D341Med (cell line): ENCODE results near the gene CDC5L.

Source experiments
- DNase-seq: peaks from one replicate; pipeline ENCODE4 v3.0.0; 2012; ENCODE audit warnings: low spot score

The CDC5L gene

DNA sequence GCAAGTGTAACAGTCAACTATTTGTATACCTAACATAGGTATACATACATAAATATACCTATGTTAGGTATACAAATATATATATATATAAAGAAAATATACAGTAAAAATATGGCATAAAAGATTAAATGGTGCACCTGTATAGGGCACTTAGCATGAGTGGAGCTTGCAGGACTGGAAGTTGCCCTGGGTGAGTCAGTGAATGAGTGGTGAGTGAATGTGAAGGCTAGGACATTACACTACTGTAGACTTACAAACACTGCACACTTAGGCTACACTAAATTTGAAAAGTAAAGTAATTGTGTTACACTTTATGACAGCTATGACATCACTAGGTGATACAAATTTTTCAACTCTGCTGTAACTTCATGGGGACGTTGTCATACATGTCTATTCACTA is 65.6 kb downstream of the CDC5L start:
- no peak for DNase-seq

DNA sequence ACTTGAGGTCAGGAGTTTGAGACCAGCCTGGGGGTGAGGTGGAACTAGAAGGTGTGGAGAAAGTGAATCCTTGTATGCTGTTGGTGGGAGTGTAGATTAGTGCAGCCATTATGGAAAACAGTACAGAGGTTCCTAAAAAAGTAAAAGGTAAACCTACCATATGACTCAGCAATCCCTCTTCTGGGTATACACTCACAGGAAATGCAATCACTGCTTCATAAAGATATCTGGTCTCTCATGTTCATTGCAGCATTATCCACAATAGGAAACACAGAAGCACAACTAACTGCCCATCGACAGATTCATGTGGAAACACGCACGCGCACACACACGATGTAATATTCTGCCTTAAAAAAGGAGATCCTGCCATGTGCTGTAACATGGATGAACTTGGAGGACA is 66.7 kb downstream of the CDC5L start:
- DNase-seq: no peak

DNA sequence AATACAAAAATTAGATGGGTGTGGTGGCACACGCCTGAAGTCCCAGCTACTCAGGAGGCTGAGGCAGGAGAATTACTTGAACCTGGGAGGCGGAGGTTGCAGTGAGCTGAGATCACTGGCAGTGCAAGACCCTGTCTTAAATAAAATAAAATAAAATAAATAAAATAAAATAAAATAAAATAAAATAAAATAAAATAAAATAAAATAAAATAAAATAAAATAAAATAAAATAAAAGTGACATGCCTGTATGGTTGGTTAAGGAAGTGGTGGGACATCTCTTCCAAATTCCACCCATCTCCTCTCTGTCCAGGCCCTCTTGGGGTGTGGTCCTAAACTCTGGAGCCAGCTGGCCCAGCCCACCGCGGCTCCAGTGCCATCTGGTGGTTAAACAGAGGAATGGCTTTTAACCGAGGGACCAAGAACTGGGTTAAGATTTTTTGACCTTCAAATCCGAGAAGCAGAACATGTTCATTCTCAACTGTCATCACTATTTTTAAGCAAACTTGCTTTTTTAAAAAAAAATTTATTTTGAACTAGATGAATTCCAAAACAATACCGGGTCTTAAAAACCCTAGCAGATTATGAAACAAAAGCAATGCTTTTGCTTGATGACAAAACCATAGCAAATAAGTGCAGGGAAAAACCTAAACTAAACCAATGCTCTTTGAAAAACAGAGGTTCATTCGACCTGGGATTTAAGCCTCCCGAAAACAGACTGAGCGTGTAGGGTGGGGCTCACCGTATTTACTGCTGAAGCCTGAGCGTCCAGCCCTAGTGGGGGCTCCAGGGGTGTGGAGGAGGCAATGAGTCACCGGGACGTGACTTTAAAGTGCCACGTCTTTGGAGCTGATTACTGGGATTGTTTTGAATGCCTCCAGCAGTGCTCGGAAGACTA is 68.8 kb downstream of the CDC5L start:
- peak; percentile 86 for DNase-seq

DNA sequence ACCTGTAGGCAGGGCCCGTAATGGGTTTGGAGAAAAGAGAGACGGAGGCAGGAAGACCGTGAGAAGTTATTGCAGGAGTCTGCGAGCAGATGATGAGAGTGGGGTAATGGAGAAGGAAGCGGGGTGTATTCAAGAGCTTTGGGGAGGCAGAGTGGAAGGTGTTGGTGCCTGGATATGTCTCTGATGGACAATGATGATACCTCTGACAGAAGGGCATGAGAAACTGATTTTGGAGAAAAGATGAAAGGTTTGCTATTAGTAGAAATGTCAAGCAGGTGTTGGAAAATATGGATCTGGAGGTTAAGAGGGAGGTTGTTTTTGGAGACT is 69.4 kb downstream of the CDC5L start:
- no peak for DNase-seq

- DNase-seq: no peak
Observed at GRCh38 chr6:44457596-44457995, 70.1 kb downstream of the CDC5L start.

GRCh38 chr6:44458551-44458950 is 71.0 kb downstream of the CDC5L start:
- DNase-seq: no peak

DNA sequence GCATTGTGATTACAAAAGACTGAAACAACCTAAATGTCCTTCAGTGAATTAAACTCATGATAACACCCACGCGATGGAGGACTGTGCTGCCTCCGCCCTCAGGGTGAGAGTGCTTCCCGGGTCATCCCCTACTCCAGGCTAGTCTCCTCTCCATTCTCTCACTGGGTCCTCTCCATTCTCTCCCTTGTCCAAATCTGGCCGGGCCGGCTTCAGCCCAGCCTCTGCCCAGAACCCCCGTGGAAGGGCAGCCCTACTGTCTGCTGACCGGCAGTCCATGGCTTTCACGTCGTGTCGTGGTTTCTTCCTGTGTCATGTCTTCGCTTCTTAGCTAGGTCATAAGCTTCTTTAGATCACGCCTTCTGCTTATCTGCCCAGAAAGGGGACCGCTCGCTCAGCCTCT is 74.8 kb downstream of the CDC5L start:
- DNase-seq: no peak

DNA sequence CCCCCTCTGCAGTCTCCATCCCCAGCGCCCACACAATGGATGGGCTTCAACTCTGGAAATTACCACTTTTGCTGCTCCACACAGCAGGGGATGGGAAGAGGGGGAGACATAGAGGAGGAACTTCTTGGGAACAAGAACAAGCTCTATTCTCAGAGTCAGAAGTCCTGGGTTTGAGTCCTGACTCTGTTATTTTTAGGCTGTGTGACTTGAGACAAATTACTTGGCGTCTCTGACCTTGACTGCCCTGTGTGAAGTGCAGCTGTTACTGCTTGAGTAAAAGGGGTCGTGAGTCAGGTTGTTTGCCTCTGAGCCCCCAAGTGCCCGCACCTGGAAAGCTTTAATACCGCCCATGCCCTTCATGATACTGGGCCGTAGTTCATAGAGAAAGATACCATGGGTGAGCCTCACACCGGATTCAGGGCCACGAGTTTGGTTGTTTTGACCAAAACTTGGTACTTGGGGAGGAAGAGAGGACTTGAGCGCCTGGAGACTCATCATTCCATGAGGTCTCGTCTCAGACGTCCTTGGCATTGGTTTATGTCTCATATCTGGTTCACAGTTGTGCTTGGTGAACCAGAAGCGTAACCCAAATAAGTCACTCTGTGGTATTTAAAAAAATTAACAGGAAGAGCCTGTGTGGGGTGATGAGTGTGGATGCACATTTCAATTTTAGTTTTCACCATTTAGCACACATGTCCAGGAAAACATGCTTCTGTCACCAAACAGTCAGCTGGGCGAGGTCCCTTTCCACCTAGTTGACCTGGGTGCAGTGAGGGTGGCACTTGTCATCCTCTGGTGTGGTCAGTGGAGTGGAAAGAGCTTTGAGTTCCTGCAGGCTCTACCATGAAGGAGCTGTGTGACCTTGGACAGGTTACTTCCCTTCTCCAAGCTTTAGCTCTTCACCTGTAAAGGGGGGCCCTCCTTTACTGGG is 75.6 kb downstream of the CDC5L start:
- no peak for DNase-seq

DNA sequence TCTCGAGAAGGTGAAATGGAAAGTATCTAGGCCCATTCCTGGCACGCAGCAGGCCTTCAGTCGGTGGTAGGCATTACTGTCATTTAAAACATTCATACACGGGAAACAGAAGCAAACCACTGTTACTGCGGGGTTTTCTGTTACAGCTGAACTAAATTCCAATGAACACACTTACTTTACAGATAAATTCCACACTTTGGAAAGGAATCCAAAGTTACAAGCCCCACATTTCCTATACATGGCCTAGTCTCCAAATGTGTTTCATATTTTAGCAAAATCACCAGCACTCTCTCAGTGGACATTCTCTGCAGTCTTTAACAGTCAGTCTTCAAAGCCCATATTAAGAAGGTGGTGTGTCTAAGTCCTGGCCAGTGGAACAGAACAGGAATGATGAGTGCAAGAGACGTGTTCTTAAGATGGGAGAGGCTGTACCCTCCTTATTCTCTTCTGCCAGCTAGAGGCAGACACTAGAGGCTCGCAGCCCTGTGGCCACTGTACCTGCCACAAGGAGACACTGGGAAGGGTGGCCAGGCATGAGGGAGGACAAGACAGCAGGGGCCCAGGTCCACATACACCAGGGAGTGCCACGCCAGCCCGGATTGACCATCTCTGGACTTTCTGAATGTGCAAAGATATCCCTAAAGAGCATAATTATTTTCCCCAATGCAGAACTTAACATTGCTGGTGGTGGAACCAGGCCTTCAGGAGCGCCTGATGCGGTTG is 76.4 kb downstream of the CDC5L start:
- no peak for DNase-seq

DNA sequence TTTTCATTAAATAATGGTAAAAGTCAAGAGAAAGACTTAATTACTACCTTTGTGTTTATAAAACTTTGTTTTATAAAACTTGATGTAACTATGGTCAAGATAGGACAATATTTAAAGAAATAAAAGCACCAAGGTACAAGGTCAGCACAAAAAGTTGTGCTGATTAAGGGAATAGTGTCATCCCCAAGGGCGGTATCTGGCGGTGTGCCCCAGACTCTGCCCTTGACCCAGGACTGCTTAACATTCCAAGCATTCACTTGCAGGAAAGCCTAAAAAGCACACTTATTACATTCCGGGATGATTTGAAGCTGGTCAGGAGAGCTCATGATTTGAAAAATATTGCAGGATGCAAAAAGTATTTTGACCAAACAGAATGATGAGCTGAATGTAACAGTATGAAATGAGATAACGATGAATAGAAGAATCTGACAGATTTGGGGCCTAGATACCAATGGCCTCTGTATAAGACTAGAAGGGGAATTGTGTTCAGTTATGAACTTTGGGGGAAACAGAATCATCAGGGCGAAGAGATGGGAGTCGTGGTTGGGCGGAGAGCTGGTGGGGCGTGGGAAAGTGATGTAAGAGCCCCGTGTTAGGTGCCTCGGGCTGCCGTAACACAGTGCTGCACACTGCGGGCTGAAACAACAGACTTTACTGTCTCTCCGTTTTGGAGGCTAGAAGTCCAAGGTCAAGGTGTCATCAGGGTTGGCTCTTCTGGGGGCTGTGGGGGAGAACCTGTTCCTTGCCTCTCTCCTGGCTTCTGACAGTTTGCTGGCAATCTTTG is 77.2 kb downstream of the CDC5L start:
- no peak for DNase-seq

- DNase-seq: no peak
Observed at GRCh38 chr6:44466955-44467354, 79.4 kb downstream of the CDC5L start.

- DNase-seq: no peak
Observed at GRCh38 chr6:44468835-44469234, 81.3 kb downstream of the CDC5L start.

DNA sequence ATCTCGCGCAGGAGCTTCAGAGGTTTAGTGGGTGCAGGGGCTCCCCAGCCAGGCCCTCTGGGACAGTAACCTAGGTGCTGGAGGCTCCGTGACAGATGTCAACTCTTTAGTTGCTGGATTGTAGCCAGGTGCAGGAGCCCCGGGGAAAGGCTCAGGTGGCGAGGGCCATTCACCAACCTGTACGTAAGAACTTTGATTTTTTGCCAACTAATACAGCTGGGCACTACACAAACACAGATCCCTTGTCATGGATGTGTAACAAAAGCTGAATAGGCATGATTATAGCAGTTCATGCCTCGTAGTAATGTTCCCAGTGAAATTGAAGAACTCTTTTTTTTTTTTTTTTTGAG is 82.6 kb downstream of the CDC5L start:
- DNase-seq: no peak

DNA sequence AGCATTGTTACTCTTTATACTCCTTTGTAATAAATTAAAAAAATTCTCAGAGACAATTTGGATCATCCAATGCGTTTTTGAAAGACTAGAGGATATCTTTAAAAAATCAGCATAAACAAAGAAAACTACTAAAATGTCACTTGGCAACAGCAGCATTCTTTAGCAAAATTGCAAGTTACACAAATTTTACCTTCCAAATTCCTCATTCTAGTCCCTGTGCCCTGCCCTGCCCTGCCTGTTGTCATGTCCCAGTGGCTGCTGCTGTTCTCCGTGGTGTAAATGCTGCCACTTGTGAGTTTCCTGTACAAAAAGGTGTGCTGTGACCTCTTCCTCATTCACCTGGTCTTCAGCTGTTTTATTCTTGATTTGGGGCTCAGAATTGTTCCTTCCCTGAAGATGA is 83.2 kb downstream of the CDC5L start:
- no peak for DNase-seq

DNA sequence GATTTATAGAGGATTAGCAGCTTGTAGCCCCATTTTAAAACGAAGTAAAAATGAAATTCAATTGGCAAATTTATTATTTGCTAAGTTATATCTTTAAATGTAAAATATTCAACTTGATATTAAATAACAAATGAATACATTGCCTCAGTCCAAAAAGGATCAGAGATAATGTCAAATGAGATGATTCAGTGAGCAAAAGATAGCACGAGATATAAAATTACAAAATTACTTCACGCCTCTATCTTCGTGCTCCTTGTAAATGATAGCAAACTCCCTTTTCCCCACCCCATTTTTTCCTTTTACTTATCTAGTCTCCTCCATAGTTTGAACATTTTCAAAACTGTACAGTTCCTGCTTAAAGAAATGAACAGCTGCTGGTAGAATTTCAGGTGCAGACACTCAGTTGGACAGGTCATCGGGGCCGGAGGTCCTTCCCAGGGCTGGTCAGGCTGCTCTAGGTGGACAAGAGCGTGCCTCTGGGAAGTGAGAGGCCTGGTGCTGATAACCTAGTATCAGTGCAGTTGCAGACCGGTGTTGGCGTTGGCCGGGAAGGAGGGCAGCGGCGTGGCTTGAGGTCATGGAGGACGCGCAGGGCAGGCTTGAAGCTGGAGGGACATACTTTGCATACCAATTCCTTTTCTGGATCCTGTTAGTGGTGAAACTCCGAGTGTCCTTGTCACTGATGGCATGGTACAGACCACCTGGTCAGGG is 83.9 kb downstream of the CDC5L start:
- no peak for DNase-seq

- DNase-seq: no peak
Observed at GRCh38 chr6:44472250-44472945, 84.9 kb downstream of the CDC5L start.

DNA sequence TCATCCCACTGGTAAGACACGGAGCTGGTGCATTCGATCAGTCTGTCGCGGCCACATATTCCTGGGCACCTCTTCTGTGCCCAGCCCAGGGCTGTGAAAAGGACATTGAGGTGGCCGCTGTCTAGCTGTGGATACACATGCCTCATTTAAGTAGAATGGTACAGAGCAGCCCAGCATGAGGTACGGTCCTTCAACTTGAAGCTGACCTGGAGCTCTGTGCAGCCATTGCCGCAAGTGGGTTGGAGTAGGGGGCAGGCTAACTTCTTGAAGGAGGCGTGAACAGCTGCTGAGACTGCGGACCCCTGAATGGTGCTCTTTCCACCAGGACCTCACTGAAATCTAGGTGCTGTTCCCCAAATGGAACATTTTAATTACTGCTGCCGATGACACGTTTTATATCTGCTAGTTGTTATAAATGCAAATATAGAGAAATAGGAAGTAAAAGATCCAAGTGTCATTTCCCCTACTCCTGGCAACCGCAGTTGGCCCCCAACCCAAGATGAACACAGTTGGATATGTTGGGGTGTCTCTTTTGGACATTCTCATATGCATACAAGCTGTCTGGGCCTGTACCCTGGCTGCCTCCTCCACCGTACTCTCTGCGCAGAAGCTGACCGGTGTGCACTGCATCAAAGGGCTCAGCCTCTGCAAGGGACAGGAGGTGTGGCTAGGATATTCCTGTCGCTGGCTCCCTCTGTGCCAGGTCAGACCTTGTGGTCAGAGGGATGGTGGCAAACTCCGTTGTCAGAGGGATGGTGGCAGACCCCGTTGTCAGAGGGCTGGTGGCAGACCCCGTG is 86.1 kb downstream of the CDC5L start:
- no peak for DNase-seq

DNA sequence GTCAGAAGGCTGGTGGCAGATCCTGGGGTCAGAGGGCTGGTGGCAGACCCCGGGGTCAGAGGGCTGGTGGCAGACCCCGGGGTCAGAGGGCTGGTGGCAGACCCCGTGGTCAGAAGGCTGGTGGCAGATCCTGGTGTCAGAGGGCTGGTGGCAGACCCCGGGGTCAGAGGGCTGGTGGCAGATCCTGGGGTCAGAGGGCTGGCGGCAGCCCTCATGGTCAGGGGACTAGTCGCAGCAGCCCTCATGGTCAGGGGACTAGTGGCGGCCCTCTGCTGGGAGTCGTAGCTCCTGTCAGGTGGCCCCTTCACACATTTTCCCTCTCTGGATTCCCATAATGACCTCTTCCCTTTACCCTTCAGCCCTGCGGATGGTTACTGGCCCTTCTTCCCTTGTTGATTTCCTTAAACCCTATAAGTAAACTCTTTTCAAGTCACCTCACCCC is 86.7 kb downstream of the CDC5L start:
- DNase-seq: no peak

GRCh38 chr6:44474643-44475042 is 87.1 kb downstream of the CDC5L start:
- no peak for DNase-seq

- DNase-seq: no peak
Observed at GRCh38 chr6:44475417-44475778, 87.9 kb downstream of the CDC5L start.
